Renal pelvis (tissue), 4 donors: ENCODE results near the gene SERPINB4. TPM values are rescaled to one million over a fixed set of nuclear protein-coding genes. Genes with fewer than 3 reads are reported as not detected.

Experiments used
- DNase-seq: peaks from one replicate; pipeline ENCODE4 v3.0.0-alpha.2; 2013
- polyA plus RNA-seq, 3 donors: library from polyadenylated mRNA; unstranded; fragments of 120-200 nt; gene quantifications; one replicate each; pipeline ENCODE4 v1.2.1, GENCODE V29; 2013; ENCODE audit not compliant: insufficient read length in 3 of 3

The SERPINB4 gene
- polyA plus RNA-seq, 3 donors = 0.19 TPM; not detected in 2

DNA sequence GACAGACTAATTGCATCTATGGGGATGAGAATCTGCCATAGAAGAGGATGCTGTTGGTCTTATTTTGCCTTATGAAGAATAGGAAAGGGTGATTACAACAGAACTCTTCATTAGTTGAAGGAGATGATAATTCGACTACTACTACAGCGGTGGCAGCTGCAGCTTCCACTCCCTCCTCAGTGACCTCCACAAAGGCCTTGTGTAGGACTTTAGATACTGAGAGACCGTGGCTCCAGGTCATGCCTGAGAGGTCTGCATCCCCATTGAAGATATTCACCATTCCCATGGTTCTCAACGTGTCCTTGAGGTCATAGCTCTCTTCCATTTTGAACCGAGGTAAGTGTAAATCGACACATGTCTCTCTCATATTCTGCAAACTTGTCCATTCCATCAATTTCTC, 6.4 kb downstream of the SERPINB4 start:
- no peak for DNase-seq

DNA sequence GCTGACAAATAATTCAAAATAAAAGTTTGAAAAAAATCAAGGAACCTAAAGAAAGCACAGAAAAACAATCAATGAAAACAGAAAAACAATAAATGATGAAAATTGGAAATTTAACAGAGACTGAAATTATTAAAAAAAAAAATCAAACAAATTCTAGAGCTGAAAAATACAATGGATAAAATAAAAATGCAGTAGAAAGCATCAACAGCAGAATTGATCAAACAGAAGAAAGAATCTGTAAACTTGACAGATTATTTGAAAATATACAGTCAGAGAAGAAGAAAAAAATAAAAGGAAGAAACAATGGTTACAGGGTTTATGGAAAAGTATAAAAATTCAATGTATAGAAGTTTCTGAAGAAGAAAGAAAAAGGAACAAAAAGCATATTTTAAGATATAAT, 16.2 kb downstream of the SERPINB4 start:
- no peak for DNase-seq

DNA sequence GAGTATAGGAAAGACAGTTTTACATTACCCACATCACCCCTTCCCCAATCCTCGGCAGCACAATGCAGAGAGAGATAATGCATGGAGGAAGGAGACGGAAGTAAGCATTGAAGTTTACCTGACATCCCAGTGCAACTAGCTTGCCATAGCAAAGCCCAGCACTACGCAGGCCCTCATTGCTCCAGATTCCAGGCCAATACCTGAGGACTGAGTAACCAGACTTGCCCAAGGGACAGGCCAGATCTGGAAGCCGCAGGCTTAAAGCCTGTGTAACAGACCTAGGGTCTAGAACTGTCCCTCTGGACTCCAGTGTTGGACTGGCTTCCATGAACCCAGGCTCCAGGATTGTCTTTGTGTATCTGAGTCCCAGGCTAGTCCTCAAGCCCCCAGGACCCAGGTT, 17.6 kb downstream of the SERPINB4 start:
- no peak for DNase-seq

DNA sequence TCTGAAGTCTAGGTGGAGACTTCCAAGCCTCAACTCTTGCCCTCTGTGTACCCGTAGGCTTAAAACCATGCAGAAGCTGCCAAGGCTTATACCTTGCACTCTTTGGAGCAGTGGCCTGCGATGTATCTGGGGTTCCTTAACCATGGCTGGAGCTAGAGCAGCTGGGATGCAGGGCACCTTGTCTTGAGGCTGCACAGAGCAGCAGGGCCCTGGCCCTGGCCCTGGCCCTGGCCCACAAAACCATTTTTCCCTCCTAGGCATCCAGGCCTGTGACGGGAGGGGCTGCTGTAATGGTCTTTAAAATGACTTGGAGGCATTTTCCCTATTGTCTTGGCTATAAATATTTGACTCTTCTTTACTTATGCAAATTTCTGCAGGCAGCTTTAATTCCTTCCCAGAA, 19.2 kb downstream of the SERPINB4 start:
- DNase-seq = no peak

DNA sequence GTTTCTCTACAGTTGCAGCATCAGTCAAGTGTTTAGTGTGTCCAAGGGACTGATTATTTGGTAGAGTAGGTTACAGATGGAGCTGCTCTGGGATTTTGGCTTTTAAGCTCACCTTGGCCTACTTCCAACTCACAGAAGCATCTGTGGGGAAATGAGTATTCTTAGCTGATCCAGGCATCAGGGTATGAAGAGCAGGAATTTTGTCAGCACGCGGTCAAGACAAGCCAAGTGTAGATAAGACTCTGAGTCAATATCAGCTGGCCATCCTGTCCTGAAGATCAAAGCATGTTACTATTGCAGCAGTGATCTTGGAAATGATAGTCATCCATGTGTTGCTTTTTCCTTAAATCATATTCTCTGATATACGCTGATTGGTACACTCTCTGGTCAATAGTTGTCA, 24.4 kb downstream of the SERPINB4 start:
- DNase-seq = no peak

DNA sequence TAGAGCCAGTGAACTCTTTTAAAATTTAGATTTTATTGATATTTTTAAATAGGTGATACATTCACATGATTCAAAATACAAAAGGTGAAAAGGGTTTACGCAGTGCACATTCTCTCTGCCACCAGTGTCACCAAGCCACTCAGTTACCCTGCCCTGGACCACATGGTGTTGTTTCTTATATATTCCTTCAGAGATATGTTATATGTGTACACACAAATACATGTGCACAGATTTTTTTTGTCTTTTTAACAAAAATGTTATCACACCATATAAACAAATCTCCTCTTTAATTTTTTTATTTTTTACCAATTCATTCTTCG, 26.2 kb downstream of the SERPINB4 start:
- DNase-seq = no peak

DNA sequence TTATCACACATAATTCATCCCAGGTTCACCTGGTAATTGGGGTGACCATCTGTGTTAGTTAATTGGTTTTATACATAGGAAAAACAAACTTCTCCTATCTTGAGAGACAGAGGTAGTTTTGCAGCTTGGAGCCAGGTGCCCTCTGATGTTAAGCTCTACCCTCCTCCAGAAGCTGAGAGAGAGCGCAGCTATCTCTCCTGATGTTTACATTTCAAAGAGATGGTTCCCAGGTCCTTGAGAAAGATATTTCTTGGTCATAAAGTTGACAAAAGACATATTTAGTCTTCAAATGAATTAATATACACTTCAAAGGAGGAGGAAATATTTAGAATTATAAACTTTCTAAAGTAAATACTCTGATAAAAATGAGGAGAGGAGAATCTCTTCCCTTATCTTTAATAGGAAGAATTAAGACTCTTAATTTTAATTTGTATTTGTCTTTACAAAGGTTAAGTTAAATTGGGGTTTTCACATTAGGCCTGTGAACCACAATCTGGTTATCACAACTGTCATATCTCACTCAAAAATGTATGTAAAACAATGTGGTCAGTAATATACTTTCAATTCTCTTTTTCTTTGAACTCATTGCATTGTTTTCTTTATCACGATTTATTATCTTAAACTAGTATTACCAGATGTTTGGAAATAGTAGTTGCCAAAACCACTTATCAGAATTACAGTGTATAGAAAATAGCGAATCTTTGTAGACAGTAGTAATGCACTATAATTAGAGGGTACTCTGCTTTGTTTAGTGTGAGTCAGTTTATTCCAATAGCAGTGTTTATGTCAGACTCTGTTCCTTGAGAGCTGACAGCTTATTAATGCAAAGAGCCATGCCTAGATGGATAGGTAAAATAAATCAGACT, 26.8 kb downstream of the SERPINB4 start:
- no peak for DNase-seq

DNA sequence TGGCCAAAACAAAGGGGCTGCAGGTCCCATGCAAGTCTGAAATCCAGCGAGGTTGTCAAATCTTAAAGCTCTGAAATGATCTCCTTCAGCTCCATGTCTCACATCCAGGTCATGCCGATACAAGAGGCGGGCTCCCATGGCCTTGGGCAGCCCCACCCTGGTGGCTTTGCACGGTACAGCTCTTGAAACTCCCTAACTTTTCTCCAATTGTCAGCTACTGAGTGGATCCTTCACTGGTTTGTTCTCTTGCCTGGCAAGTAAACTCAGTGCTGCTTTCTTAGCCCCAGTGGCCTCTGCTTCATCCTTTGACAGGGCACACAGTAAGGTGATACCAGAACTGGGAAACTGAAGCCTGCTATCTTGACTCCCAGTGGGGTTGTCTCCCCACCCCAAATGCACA, 30.6 kb downstream of the SERPINB4 start:
- no peak for DNase-seq

DNA sequence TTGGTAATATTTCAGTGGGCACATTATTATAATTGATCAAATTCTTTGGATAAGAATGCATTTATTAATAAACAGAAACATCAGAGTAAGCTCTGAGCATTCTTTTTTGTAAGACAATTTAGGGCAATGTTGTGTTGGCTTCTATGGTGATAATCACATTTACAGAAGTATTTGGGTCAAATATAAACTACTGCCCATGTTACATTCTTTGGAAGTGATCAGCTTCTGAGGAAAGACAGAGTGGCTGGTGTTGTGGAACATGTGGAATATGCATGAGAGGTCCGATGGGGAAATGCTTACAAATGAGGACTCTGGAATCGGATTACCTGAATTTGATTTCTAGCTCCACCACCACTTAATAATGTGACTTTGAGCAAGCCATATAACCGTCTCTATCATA, 37.5 kb downstream of the SERPINB4 start:
- no peak for DNase-seq

DNA sequence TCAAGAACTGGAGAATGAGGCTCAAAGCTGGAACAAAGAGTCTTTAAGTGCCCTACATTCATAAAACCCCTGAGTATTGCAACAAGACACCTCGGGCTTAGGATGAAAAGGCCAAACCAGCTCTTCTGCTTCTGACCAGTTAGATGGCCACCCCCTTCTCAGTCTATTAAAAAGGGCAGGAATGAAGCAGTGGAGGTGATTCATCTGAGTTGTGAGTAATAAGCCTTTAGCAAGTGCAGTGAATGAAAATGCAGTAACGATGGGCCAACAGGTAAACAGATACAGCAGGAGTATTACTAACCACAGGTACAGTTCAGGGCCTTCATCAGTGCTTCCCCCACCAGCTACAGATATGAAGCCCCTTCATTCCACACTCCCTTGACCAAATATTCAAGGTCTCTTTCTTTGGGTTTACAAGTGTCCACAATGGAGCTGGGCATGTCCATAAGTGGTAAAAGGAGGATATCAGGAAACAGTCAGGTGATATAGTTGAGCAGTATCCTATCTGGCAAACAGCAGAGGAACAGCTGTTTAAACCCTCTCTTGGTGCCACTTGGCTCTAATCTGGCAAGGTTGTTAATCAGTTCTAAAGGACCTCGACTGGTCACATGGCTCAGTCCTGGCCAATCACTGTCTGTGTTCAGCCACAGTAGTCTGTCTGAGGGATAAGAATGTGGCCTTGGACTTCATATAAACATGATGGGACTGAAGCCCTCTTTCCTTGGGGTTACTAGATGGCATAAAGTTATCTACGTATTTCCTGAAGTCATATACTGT, 39.1 kb downstream of the SERPINB4 start:
- no peak for DNase-seq

DNA sequence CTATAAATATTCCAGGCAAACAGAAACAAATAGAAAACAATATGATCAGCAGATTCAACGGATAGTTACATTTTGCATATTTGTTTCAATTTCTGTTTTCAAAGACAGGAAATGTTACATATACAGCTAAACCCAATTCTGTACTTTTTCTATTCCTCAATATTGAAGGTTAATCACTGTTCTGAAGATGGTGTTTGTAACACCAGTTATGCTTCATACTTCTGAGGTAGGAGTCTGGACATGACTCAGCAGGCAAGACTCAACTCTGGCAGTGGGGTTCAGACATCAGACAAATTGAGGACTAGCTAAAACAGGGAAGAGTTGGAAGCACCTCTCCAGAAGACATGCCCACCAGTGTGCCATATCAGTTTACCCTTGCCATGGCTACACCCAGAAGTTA, 40.3 kb downstream of the SERPINB4 start:
- DNase-seq = no peak

DNA sequence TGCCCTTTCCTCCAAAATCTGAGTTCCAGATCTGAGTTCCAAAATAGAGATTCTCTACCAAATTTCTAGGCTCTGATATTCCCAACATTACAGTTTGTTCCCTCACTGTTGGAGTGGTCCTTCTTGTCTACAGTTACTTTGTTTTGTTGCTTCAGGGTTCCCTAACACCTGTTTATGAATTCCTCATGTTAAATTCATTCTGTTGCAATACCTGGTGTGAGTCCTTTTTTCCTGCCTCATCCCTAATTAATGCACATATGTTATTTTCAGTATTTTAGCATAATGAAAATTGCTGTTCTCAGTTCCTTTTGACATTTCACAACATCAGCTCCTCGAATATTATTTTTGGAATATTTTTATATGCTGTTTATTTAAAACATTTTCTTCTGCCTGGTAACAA, 40.7 kb downstream of the SERPINB4 start:
- no peak for DNase-seq

DNA sequence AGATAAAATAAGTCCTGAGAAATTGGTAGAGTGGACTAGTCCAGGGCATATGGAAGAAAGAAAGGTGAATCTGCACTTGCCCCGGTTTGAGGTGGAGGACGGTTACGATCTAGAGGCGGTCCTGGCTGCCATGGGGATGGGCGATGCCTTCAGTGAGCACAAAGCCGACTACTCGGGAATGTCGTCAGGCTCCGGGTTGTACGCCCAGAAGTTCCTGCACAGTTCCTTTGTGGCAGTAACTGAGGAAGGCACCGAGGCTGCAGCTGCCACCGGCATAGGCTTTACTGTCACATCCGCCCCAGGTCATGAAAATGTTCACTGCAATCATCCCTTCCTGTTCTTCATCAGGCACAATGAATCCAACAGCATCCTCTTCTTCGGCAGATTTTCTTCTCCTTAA, 47.1 kb downstream of the SERPINB4 start:
- no peak for DNase-seq

DNA sequence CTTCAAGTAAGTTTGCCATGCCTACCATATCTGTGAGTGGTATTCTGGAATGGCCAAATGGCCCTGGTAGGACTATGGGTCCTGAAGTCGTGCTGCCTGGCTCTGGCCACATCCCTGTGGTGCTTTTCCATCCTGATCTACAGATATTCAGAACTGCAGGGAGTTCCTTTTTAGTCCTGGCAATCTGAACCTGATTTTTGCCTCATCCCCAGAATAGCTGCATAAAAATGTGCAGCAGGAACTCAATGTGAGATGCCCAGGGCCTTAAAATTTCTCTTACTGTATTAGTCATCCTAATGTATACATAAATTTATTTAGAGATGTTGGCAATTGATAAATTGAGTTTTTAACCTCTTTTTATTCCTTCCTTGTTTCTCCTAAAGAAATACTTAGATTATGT, 51.6 kb downstream of the SERPINB4 start:
- DNase-seq = no peak

DNA sequence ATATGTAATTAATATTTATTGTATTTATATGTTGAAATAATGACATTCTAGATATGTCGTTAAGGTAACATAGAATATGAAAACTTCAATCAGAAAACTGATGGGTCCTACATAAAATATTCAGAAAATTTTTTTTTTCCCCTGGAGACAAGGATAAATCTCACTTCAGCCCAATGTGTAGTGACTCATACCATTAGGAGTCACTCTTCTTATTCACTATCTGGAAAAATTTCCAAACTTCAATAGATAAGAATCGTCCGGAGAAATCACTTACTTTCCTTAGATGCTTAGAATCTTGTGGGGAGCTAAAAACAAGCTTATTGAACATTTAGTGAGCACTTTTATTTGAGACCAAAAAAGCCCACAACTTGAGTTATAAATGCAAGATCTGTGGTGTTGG, 52.3 kb downstream of the SERPINB4 start:
- no peak for DNase-seq

DNA sequence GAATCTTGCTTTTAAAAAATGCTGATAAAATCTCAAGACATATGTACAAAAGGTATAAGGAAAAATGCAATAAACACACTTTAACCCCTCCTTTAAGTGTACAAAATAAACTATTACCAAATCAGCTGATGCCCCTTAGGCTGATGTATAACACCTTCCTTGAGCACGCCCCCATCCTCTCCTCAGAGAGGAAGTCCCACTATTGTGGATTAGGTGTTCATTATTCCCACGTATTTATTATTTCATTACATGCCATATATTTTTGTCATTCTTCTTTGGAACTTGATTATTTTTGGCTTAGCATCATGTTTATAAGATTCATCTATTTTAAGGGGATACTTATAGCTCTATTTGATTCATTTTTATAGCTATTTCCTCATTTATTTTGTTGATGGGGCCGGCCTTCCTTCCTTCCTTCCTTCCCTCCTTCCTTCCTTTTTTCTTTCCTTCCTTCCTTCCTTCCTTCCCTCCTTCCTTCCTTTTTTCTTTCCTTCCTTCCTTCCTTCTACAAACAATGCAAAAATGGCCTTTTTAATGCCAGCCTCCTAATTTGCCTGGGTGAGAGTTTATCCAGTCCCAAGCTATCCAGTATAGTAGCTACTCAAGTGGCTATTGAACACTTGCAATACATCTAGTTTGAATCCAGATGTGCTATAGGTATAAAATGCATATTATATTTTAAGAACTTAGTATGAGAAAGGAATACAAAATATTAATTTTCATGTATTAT, 52.9 kb downstream of the SERPINB4 start:
- DNase-seq = no peak

DNA sequence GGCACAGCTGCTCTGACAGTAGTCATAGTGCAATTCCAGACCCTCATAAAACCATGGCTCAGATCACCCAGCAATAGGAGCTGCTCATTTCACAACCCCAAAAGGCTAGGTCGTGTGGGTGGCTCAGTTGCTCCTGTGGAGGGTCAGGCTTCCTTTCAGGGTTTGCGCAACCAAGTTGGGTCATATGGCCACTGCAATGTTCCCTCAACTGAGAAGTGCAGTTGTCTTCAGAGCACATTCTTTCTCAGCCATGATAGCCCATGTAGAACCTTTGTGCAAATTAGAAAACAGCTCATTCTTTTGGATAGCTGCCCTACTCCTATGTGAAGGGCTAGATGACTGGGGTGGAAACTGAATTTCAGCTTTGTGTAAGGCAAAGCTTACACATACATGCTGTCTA, 53.7 kb downstream of the SERPINB4 start:
- no peak for DNase-seq

DNA sequence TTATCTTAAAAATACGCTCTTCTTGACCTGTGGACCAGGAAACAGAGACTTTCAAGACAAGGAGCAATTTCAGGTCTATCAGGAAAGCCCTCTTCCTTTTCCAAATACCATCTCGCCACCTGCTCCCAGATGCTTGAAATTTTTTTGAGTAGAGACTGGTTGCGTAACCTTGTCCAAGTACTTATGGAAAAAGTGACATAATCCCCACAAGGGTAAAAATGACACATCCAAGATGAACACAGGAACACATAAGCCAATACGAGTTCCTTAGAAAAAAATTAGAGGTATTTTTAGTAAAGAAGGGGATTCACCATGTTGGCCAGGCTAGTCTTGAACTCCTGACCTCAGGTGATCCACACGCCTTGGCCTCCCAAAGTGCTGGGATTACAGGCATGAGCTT, 55.1 kb downstream of the SERPINB4 start:
- no peak for DNase-seq
